ENCODE data around the gene TCOF1.

TCOF1 gene

DNA sequence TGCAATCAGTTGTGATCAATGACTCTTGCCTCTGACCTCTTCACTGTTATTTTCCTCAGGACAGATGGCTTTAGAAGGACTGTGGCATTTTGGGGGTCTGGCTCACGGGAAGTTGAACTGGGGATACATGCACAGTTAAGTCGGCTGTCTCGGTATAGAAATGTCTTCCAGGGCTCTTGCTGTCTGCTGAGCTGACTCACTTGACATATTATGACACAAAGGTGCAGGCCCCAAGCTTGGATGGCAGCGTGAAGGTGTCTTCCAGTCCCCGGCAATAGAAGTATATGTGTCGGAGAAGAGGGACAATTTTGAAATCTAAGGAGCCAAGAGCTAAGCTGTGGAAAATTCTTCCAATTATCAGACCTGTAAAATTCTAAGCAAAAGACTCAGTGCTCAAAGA lies 45.0 kb upstream of the TCOF1 start:
- no peak for TF ChIP-seq EZH2 (IDR thresholded peaks at IDR 0.05; ENCODE audit: borderline replicate concordance, low read length)
- Histone ChIP-seq H3K27ac (ENCODE audit: low read depth, low read length, poor library complexity, severe bottlenecking) (no peak overlapping the region), H3K79me2 (ENCODE audit: insufficient read depth, low read length) (no peaks in the 10 kb centered on the region), H3K36me3 (ENCODE audit: insufficient read depth, low read length) (no peaks in the 10 kb centered on the region), H3K4me2 (ENCODE audit: low read length) (no peak overlapping the region), H3K9me3 (ENCODE audit: low read length) (no peaks in the 10 kb centered on the region), H3K9me2 (ENCODE audit: low read depth, low read length) (no peaks in the 10 kb centered on the region), H3K4me1 (ENCODE audit: insufficient read depth, low read length, severe bottlenecking) (no peaks in the 10 kb centered on the region), H3K27me3 (ENCODE audit: insufficient read depth, low read length) (no peaks in the 10 kb centered on the region), H4K20me1 (ENCODE audit: insufficient read depth, low read length) (no peaks in the 10 kb centered on the region), H3F3A (ENCODE audit: insufficient read depth, low read length) (no peaks in the 10 kb centered on the region), H3K4me3 (ENCODE audit: low read depth, low read length, poor library complexity, severe bottlenecking) (no peak overlapping the region), H2AFZ (ENCODE audit: low read length) (no peak overlapping the region), H3K9ac (ENCODE audit: low read length) (no peak overlapping the region)

DNA sequence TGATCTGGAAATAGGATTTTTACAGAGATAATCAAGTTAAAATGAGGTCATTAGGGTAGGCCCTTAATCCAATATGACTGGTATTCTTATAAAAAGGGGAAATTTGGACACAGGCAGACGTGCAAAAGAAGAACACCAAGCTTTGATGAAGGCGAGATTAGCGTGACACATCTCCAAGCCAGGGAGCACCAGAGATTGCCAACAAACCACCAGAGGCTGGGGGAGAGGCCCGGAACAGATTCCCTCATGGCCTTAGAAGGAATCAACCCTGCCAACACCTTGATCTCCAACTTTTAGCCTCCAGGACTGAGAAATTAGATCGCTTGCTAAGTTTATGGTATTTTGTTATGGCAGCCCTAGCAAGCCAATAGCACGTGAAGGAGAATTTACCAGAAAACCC lies 44.0 kb upstream of the TCOF1 start:
- Histone ChIP-seq H3K27me3 (ENCODE audit: insufficient read depth, low read length) (no peaks in the 10 kb centered on the region), H3K9me2 (ENCODE audit: low read depth, low read length) (no peaks in the 10 kb centered on the region), H3K36me3 (ENCODE audit: insufficient read depth, low read length) (no peaks in the 10 kb centered on the region), H3K27ac (ENCODE audit: low read depth, low read length, poor library complexity, severe bottlenecking) (no peak overlapping the region), H3K4me3 (ENCODE audit: low read depth, low read length, poor library complexity, severe bottlenecking) (no peak overlapping the region), H2AFZ (ENCODE audit: low read length) (no peak overlapping the region), H4K20me1 (ENCODE audit: insufficient read depth, low read length) (no peaks in the 10 kb centered on the region), H3K9me3 (ENCODE audit: low read length) (no peaks in the 10 kb centered on the region), H3K4me2 (ENCODE audit: low read length) (no peak overlapping the region), H3F3A (ENCODE audit: insufficient read depth, low read length) (no peaks in the 10 kb centered on the region), H3K4me1 (ENCODE audit: insufficient read depth, low read length, severe bottlenecking) (no peaks in the 10 kb centered on the region), H3K9ac (ENCODE audit: low read length) (no peak overlapping the region), H3K79me2 (ENCODE audit: insufficient read depth, low read length) (no peaks in the 10 kb centered on the region)
- TF ChIP-seq, protein P1, sequence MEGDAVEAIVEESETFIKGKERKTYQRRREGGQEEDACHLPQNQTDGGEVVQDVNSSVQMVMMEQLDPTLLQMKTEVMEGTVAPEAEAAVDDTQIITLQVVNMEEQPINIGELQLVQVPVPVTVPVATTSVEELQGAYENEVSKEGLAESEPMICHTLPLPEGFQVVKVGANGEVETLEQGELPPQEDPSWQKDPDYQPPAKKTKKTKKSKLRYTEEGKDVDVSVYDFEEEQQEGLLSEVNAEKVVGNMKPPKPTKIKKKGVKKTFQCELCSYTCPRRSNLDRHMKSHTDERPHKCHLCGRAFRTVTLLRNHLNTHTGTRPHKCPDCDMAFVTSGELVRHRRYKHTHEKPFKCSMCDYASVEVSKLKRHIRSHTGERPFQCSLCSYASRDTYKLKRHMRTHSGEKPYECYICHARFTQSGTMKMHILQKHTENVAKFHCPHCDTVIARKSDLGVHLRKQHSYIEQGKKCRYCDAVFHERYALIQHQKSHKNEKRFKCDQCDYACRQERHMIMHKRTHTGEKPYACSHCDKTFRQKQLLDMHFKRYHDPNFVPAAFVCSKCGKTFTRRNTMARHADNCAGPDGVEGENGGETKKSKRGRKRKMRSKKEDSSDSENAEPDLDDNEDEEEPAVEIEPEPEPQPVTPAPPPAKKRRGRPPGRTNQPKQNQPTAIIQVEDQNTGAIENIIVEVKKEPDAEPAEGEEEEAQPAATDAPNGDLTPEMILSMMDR (IDR thresholded peaks at IDR 0.05; ENCODE audit: low read length) = no peak
- no peak for TF ChIP-seq EZH2 (IDR thresholded peaks at IDR 0.05; ENCODE audit: borderline replicate concordance, low read length)

DNA sequence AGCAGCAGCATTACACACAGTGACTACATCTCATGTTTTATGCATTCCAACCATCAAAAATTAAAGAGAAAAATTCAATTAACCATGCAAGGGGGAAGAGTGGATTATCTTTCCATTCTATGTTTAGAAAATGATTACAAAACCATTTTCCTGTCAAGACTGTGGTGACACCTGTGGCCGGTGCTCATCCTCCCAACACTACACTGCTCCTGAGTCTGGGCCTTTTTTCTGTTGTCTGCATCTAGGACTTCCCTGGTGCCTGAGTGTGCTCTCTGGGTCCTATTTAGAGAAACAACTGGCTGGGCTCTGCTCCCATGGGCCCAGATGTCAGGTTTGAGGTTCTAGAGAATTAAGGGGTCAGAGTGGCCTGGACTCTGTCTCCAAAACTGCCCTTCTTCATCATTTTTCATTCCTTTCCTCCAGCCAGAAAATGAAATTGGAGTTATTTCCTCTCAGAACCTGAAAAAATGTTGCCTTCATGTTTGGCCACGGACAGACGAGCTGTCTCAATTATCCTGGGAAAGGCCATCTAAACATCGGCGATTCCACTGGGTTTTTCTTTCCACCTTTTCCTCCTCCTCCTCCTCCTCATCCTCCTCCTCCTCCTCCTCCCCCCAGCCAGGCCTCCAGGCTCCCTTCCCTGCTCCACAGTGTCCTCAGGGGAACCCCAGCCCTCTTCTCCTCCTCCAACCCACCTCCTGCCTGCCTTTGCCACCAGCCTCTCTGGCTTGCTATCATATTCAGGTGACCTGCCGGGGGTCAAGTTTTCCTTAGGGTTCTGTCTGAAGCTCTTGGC lies 43.4 kb upstream of the TCOF1 start:
- H3K9me2 ChIP-seq (ENCODE audit: low read depth, low read length) = no peaks in the 10 kb centered on the region
- no peaks in the 10 kb centered on the region for H3K79me2 ChIP-seq (ENCODE audit: insufficient read depth, low read length)
- H3K4me3 ChIP-seq (ENCODE audit: low read depth, low read length, poor library complexity, severe bottlenecking) = no peak overlapping the region
- no peak overlapping the region for H3K9ac ChIP-seq (ENCODE audit: low read length)
- no peaks in the 10 kb centered on the region for H3K27me3 ChIP-seq (ENCODE audit: insufficient read depth, low read length)
- H4K20me1 ChIP-seq (ENCODE audit: insufficient read depth, low read length) = no peaks in the 10 kb centered on the region
- H3K4me2 ChIP-seq (ENCODE audit: low read length) = no peak overlapping the region
- no peaks in the 10 kb centered on the region for H3K4me1 ChIP-seq (ENCODE audit: insufficient read depth, low read length, severe bottlenecking)
- H3F3A ChIP-seq (ENCODE audit: insufficient read depth, low read length) = no peaks in the 10 kb centered on the region
- no peak overlapping the region for H2AFZ ChIP-seq (ENCODE audit: low read length)
- no peak for TF ChIP-seq EZH2 (IDR thresholded peaks at IDR 0.05; ENCODE audit: borderline replicate concordance, low read length)
- TF ChIP-seq, protein P1 (IDR thresholded peaks at IDR 0.05; ENCODE audit: low read length) = no peak
- H3K9me3 ChIP-seq (ENCODE audit: low read length) = no peaks in the 10 kb centered on the region
- H3K36me3 ChIP-seq (ENCODE audit: insufficient read depth, low read length) = no peaks in the 10 kb centered on the region
- no peak overlapping the region for H3K27ac ChIP-seq (ENCODE audit: low read depth, low read length, poor library complexity, severe bottlenecking)

DNA sequence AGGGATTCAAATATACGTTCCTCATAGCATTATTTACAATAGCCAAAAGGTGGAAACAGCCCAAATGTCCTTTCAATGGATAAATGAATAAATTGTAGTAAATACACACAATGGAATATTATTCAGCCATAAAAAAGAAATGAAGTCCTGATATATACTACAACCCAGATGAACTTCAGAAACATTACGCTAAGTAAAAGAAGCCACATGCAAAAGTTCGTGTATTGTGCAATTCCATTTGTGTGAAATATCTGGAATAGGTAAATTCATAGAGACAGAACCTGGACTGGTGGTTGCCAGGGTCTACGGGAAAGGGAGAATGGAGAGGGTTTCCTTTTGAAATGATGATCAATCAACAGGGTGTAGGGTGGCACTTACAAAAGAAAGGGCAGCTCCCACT lies 42.3 kb upstream of the TCOF1 start:
- no peaks in the 10 kb centered on the region for H3K4me1 ChIP-seq (ENCODE audit: insufficient read depth, low read length, severe bottlenecking)

More for the DNA sequence above, 42.3 kb upstream of the TCOF1 start:
- Histone ChIP-seq H4K20me1 (ENCODE audit: insufficient read depth, low read length) (no peaks in the 10 kb centered on the region), H3K9ac (ENCODE audit: low read length) (no peak overlapping the region), H3K27ac (ENCODE audit: low read depth, low read length, poor library complexity, severe bottlenecking) (no peak overlapping the region), H2AFZ (ENCODE audit: low read length) (no peak overlapping the region), H3F3A (ENCODE audit: insufficient read depth, low read length) (no peaks in the 10 kb centered on the region), H3K36me3 (ENCODE audit: insufficient read depth, low read length) (no peaks in the 10 kb centered on the region), H3K27me3 (ENCODE audit: insufficient read depth, low read length) (0 out of 2 replicates have a peak, but pooled peaks cover 4% of the 10 kb centered on the region), H3K4me2 (ENCODE audit: low read length) (no peak overlapping the region), H3K9me2 (ENCODE audit: low read depth, low read length) (no peaks in the 10 kb centered on the region), H3K9me3 (ENCODE audit: low read length) (no peaks in the 10 kb centered on the region), H3K4me3 (ENCODE audit: low read depth, low read length, poor library complexity, severe bottlenecking) (no peak overlapping the region), H3K79me2 (ENCODE audit: insufficient read depth, low read length) (no peaks in the 10 kb centered on the region)
- TF ChIP-seq EZH2 (IDR thresholded peaks at IDR 0.05; ENCODE audit: borderline replicate concordance, low read length) = no peak
- TF ChIP-seq, protein P1 (IDR thresholded peaks at IDR 0.05; ENCODE audit: low read length) = no peak

All from OCI-LY1 (cell line).